Panc1 (cell line): Measurements from ENCODE around the gene RAB30. TPM values are rescaled to one million over a fixed set of nuclear protein-coding genes. Genes with fewer than 3 reads are reported as not detected.
A peak's percentile ranks its signal among the peaks of the same experiment; 100 is the strongest.
"Not testable (repeated sequence)": the region's sequence is repeated elsewhere in the genome, so short reads cannot be mapped to it uniquely, and the experiment has no call there.

Source experiments
- ATAC-seq: fragments of 200-7000 bp; cut with Tn5 transposase; 2 replicates; pipeline ENCODE4 v1.9.1; 2020; ENCODE audit warnings: mild to moderate bottlenecking, moderate library complexity
- BruUV-seq: library from RNA; stranded (reverse); fragments of 400-500 nt; replicated peaks from 2 replicates; lab custom pipeline; 2021; lab: Mats Ljungman, UMichigan
- CTCF ChIA-PET: fragments of 300-600 bp; sonication (Branson Sonifier 250); formaldehyde crosslinking; loops from one replicate; lab custom pipeline; 2022; ENCODE audit warnings: antibody characterized with exemption; lab: Charles Lee
- POLR2A ChIA-PET: fragments of 300-600 bp; sonication (Branson Sonifier 250); formaldehyde crosslinking; loops from one replicate; lab custom pipeline; 2022; ENCODE audit warnings: antibody characterized with exemption; lab: Charles Lee
- DNase-seq: peaks from one replicate; pipeline ENCODE4 v3.0.0-alpha.2; 2010; ENCODE audit warnings: low read depth, low spot score
- H3K27ac ChIP-seq: 2 replicates; pipeline ENCODE4 v1.5.1; 2011; ENCODE audit warnings: mild to moderate bottlenecking, low read length, inconsistent platforms
- H3K27me3 ChIP-seq: fragments of 200-500 bp; sonication (Bioruptor generic); 2 replicates; pipeline ENCODE4 v1.6.0; 2014; ENCODE audit warnings: low read length, inconsistent platforms; ENCODE audit not compliant: control insufficient read depth, insufficient read depth
- H3K36me3 ChIP-seq: fragments of 200-500 bp; sonication (Bioruptor generic); 2 replicates; pipeline ENCODE4 v1.5.1; 2014; ENCODE audit warnings: inconsistent platforms, mild to moderate bottlenecking, low read length, moderate library complexity; ENCODE audit not compliant: control insufficient read depth, insufficient read depth
- H3K4me1 ChIP-seq: 2 replicates; pipeline ENCODE4 v1.5.1; 2011; ENCODE audit warnings: inconsistent platforms, mild to moderate bottlenecking, low read length, moderate library complexity; ENCODE audit not compliant: control insufficient read depth, insufficient read depth
- H3K4me3 ChIP-seq, 2 experiments: 2 replicates each; pipeline ENCODE4 v1.5.1; 2011 to 2012; ENCODE audit warnings: low read depth in 2 of 2, low read length in 2 of 2, mild to moderate bottlenecking in 2 of 2, inconsistent platforms in 1 of 2, moderate library complexity in 1 of 2
- H3K9me3 ChIP-seq: fragments of 200-500 bp; sonication (Bioruptor generic); 2 replicates; pipeline ENCODE4 v1.5.1; 2014; ENCODE audit warnings: low read depth, mild to moderate bottlenecking, inconsistent platforms, low read length, moderate library complexity; ENCODE audit not compliant: control insufficient read depth, insufficient read depth
- CTCF ChIP-seq: fragments of 450-650 bp; IDR thresholded peaks from 2 replicates; pipeline ENCODE4 v1.5.1; 2017; ENCODE audit warnings: mild to moderate bottlenecking
- POLR2AphosphoS5 ChIP-seq: IDR thresholded peaks from 2 replicates; pipeline ENCODE4 v1.6.1; 2012; ENCODE audit warnings: mild to moderate bottlenecking, low read depth, low read length, moderate library complexity
- REST ChIP-seq, 2 experiments: IDR thresholded peaks; 2 replicates each; pipeline ENCODE4 v1.6.1; 2011 to 2012; ENCODE audit warnings: low read depth in 2 of 2, control low read depth in 1 of 2, low read length in 1 of 2, mild to moderate bottlenecking in 1 of 2, moderate library complexity in 1 of 2; ENCODE audit not compliant: insufficient read depth in 1 of 2
- SIN3A ChIP-seq: IDR thresholded peaks from 2 replicates; pipeline ENCODE4 v1.6.1; 2012; ENCODE audit warnings: low read depth, mild to moderate bottlenecking, low read length, moderate library complexity, borderline replicate concordance; ENCODE audit not compliant: insufficient read depth
- TCF7L2 ChIP-seq: IDR thresholded peaks from 2 replicates; pipeline ENCODE4 v1.6.1; 2011; ENCODE audit warnings: mild to moderate bottlenecking, low read depth, low read length, inconsistent platforms
- in situ Hi-C: cut with HindIII; loops from 2 replicates; pipeline ENCODE4 v1.10.0; 2016; ENCODE audit warnings: low sequenced_read_pairs, low pct_unique_long_range_greater_than_20kb
- intact Hi-C: fragments of 100-400 bp; cut with micrococcal nuclease; formaldehyde crosslinking; loops from one replicate; pipeline ENCODE4 v1.10.0; 2022; ENCODE audit not compliant: unreplicated experiment
- total RNA-seq: library from RNA; stranded (reverse); gene quantifications from one replicate; pipeline ENCODE4 v1.2.1, GENCODE V29; 2021; ENCODE audit not compliant: unreplicated experiment

Gene RAB30
- total RNA-seq, 1 experiment from 2014 or later = 19.0 TPM

GRCh38 chr11:82944198-82944597, 127.5 kb downstream of the RAB30 start:
- Histone ChIP-seq H3K27me3 (no peaks in the 10 kb centered on the region), H3K27ac (no peak overlapping the region), H3K4me1 (no peaks in the 10 kb centered on the region), H3K4me3 (no peak overlapping the region), H3K36me3 (no peaks in the 10 kb centered on the region), H3K9me3 (no peaks in the 10 kb centered on the region)
- ATAC-seq (peak; percentile 48; the same call in 1 of the 2 replicates), DNase-seq (no peak)
- ChIA-PET CTCF (no interaction called here), POLR2A (no interaction called here)
- intact Hi-C loops (no loop called here), in situ Hi-C loops (no loop called here)
- BruUV-seq = no TSS peak
- TF ChIP-seq POLR2AphosphoS5 = no peak
- no peak for TF ChIP-seq REST (IDR thresholded peaks at IDR 0.05; ENCODE audit: insufficient read depth in 1 of 2, low read depth in 2 of 2, low read length in 1 of 2)
- no peak for TF ChIP-seq SIN3A
- no peak for TF ChIP-seq TCF7L2
- no peak for TF ChIP-seq CTCF

- POLR2A ChIA-PET, in situ Hi-C loops, BruUV-seq, H3K4me1 ChIP-seq, DNase-seq, H3K36me3 ChIP-seq, H3K4me3 ChIP-seq, CTCF ChIA-PET, H3K27ac ChIP-seq, ATAC-seq, H3K27me3 ChIP-seq, intact Hi-C loops, H3K9me3 ChIP-seq: not testable (repeated sequence)
Measured at GRCh38 chr11:82943430-82943829, 128.3 kb downstream of the RAB30 start.

- intact Hi-C loops = no loop called here
- CTCF ChIA-PET = no interaction called here
- Histone ChIP-seq H3K4me3 (no peak overlapping the region), H3K4me1 (no peaks in the 10 kb centered on the region), H3K27ac (no peak overlapping the region), H3K36me3 (no peaks in the 10 kb centered on the region), H3K27me3 (no peaks in the 10 kb centered on the region), H3K9me3 (no peaks in the 10 kb centered on the region)
- ATAC-seq = no peak; the same call in 1 of the 2 replicates
- TF ChIP-seq POLR2AphosphoS5 (no peak), CTCF (no peak), REST (IDR thresholded peaks at IDR 0.05; ENCODE audit: insufficient read depth in 1 of 2, low read depth in 2 of 2, low read length in 1 of 2) (no peak), TCF7L2 (no peak), SIN3A (no peak)
- in situ Hi-C loops = no loop called here
- no peak for DNase-seq
- POLR2A ChIA-PET = interaction anchor here (0.7 kb wide), 1 partner anchor 17 kb away, joined by 3 read pairs; no protein-coding TSS in a partner anchor
- BruUV-seq = no TSS peak
Measured at GRCh38 chr11:82942376-82942775, 129.3 kb downstream of the RAB30 start.
